Breast epithelium (tissue), 4 donors: ENCODE data around the gene FBN2. TPM values are rescaled to one million over a fixed set of nuclear protein-coding genes. Genes with fewer than 3 reads are reported as not detected.

Experiments used
- DNase-seq, 2 donors: peaks; one replicate each; pipeline ENCODE4 v3.0.0-alpha.2; 2019; ENCODE audit warnings: low spot score in 2 of 2
- H3K27ac ChIP-seq, 2 donors: fragments of 200-600 bp; sonication (generic) in 1 of 2; one replicate each; pipeline ENCODE4 v1.5.1; 2016 to 2019; ENCODE audit warnings: mild to moderate bottlenecking in 1 of 2
- H3K27me3 ChIP-seq, 2 donors: fragments of 200-600 bp; sonication (generic) in 1 of 2; one replicate each; pipeline versions ENCODE4 v1.5.1 to v1.6.0; 2017 to 2019; ENCODE audit warnings: control low read depth in 1 of 2, mild to moderate bottlenecking in 1 of 2
- H3K36me3 ChIP-seq: fragments of 200-600 bp; one replicate; pipeline ENCODE4 v1.5.1; 2019
- H3K4me1 ChIP-seq, 2 donors: fragments of 200-600 bp; sonication (generic); one replicate each; pipeline ENCODE4 v1.5.1; 2016 to 2019; ENCODE audit warnings: control low read depth in 1 of 2
- H3K4me3 ChIP-seq, 3 donors: fragments of 200-600 bp; sonication (generic); 1 replicate in 2 of 3; 2 replicates in 1 of 3; pipeline ENCODE4 v1.5.1; 2016 to 2019; ENCODE audit warnings: mild to moderate bottlenecking in 3 of 3, moderate library complexity in 2 of 3
- H3K9me3 ChIP-seq, 2 donors: fragments of 200-600 bp; sonication (generic) in 1 of 2; one replicate each; pipeline ENCODE4 v1.5.1; 2016 to 2019; ENCODE audit warnings: control low read depth in 1 of 2
- POLR2A ChIP-seq: fragments of 450-650 bp; IDR thresholded peaks from one replicate; pipeline ENCODE4 v1.6.1; 2016; ENCODE audit warnings: antibody characterized with exemption, mild to moderate bottlenecking, moderate library complexity
- POLR2AphosphoS5 ChIP-seq, 3 donors: sonication (generic); formaldehyde crosslinking; IDR thresholded peaks; one replicate each; pipeline ENCODE4 v1.6.1; 2017; ENCODE audit warnings: antibody characterized with exemption in 3 of 3
- intact Hi-C: fragments of 100-400 bp; cut with DNase I; formaldehyde crosslinking; loops from one replicate; pipeline ENCODE4 v1.15.1; 2023; ENCODE audit warnings: low total_unique reads
- total RNA-seq, 3 donors: library from RNA; depleted of rRNA; stranded (reverse); fragments of >200 nt; gene quantifications; one replicate each; pipeline ENCODE4 v1.1.0, GENCODE V29; 2016
- TF ChIP-seq, protein P1 (sequence below), 3 donors: fragments of 450-650 bp; IDR thresholded peaks; one replicate each; pipeline ENCODE4 v1.5.1; 2016 to 2017; ENCODE audit warnings: antibody characterized with exemption in 3 of 3, mild to moderate bottlenecking in 3 of 3, moderate library complexity in 3 of 3

FBN2 gene
- total RNA-seq, 3 donors from 2014 or later = 0.88 to 7.5 (median 1.8) TPM

DNA sequence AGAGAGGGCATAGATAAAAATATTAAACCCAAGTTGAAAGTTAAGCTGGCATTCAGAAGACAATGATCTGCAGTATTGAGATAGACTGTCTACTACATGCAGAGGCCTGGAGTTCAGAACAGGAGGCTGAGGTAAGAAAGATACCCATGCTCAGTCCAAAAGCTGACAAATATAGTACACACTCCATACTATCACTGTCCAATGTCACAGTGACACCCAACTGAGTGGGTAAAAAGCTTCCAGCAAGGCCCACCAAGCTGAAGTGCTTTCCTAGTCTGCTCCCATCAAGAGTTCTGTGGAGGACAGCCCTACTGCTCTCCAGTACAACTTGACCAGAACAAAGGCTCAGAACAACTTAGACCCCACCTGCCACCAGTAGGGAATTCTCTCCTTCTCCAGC is 329.6 kb downstream of the FBN2 start:
- Histone ChIP-seq H3K9me3 (no peaks in the 10 kb centered on the region), H3K36me3 (no peaks in the 10 kb centered on the region), H3K27me3 (no peaks in the 10 kb centered on the region), H3K27ac (no peak overlapping the region), H3K4me3 (no peak overlapping the region), H3K4me1 (no peaks in the 10 kb centered on the region)
- DNase-seq = no peak
- intact Hi-C loops = no loop called here
- TF ChIP-seq POLR2AphosphoS5 (IDR thresholded peaks at IDR 0.05) (no peak), POLR2A (no peak)
- TF ChIP-seq, protein P1, sequence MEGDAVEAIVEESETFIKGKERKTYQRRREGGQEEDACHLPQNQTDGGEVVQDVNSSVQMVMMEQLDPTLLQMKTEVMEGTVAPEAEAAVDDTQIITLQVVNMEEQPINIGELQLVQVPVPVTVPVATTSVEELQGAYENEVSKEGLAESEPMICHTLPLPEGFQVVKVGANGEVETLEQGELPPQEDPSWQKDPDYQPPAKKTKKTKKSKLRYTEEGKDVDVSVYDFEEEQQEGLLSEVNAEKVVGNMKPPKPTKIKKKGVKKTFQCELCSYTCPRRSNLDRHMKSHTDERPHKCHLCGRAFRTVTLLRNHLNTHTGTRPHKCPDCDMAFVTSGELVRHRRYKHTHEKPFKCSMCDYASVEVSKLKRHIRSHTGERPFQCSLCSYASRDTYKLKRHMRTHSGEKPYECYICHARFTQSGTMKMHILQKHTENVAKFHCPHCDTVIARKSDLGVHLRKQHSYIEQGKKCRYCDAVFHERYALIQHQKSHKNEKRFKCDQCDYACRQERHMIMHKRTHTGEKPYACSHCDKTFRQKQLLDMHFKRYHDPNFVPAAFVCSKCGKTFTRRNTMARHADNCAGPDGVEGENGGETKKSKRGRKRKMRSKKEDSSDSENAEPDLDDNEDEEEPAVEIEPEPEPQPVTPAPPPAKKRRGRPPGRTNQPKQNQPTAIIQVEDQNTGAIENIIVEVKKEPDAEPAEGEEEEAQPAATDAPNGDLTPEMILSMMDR (IDR thresholded peaks at IDR 0.05) = no peak
